ENCODE data around the gene NEFH. TPM values are rescaled to one million over a fixed set of nuclear protein-coding genes. Genes with fewer than 3 reads are reported as not detected.

The NEFH gene
- total and polyA plus RNA-seq, 2 donors (not counting 3 experiments of a cell fraction or from before 2014, with no cell fraction given): 0.09 to 0.59 TPM

DNA sequence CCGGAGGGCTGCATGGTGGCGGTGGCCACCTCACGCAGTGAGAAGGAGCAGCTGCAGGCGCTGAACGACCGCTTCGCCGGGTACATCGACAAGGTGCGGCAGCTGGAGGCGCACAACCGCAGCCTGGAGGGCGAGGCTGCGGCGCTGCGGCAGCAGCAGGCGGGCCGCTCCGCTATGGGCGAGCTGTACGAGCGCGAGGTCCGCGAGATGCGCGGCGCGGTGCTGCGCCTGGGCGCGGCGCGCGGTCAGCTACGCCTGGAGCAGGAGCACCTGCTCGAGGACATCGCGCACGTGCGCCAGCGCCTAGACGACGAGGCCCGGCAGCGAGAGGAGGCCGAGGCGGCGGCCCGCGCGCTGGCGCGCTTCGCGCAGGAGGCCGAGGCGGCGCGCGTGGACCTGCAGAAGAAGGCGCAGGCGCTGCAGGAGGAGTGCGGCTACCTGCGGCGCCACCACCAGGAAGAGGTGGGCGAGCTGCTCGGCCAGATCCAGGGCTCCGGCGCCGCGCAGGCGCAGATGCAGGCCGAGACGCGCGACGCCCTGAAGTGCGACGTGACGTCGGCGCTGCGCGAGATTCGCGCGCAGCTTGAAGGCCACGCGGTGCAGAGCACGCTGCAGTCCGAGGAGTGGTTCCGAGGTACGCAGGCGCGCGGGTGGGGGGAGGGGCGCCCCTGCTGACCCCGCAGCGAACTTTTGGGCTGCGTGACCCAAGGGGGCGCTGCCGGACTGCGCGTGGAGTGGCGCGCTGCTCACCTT is 670 bp downstream of the NEFH start:
- no peak overlapping the region for H3K9ac ChIP-seq (replicated peaks; ENCODE audit: extremely low read depth, insufficient read depth, low read length)
- H3K4me2 ChIP-seq (ENCODE audit: insufficient read depth, low read length): peak overlapping the region; percentile 41
- no TSS peak for BruUV-seq (replicated peaks)
- no peaks in the 10 kb centered on the region for H3K9me1 ChIP-seq (replicated peaks; ENCODE audit: control insufficient read depth, extremely low read depth, insufficient read depth, low read length)
- H3K36me3 ChIP-seq (ENCODE audit: control insufficient read depth in 2 of 2, extremely low read depth in 1 of 2, insufficient read depth in 2 of 2, low read length in 2 of 2): no peaks in the 10 kb centered on the region
- intact Hi-C loops (cut with micrococcal nuclease): no loop called here
- peak; percentile 97 for TF ChIP-seq EZH2 (IDR thresholded peaks at IDR 0.05; ENCODE audit: borderline replicate concordance, low read depth, low read length, severe bottlenecking)
- TF ChIP-seq, protein P1, sequence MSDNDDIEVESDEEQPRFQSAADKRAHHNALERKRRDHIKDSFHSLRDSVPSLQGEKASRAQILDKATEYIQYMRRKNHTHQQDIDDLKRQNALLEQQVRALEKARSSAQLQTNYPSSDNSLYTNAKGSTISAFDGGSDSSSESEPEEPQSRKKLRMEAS (IDR thresholded peaks at IDR 0.05; ENCODE audit: insufficient read depth, insufficient read length): peak; percentile 76
- TF ChIP-seq POLR2A (IDR thresholded peaks at IDR 0.05; ENCODE audit: low read depth, low read length): no peak
- no peak overlapping the region for H3K4me3 ChIP-seq (replicated peaks in 1 of 3; ENCODE audit: insufficient read depth in 1 of 3, low read depth in 1 of 3, low read length in 3 of 3)
- H3K4me1 ChIP-seq (ENCODE audit: control insufficient read depth, extremely low read depth, insufficient read depth, low read length): peaks cover 5% of the 10 kb centered on the region
- FAIRE-seq (peak; percentile 59), DNase-seq (ENCODE audit: low read depth, low spot score) (peak; percentile 41)
- H3K9me3 ChIP-seq (replicated peaks; ENCODE audit: control insufficient read depth, insufficient read depth, low read length): no peaks in the 10 kb centered on the region
- ChIA-PET CTCF (interaction anchor here (1.3 kb wide), 1 partner anchor 9 kb away, joined by 6 read pairs; no protein-coding TSS in a partner anchor), POLR2A (no interaction called here)
- dilution Hi-C loops (cut with MboI; ENCODE audit: extremely low pct_ligation_motif_present, low sequenced_read_pairs): no loop called here
- H4K20me1 ChIP-seq (replicated peaks; ENCODE audit: control insufficient read depth, extremely low read depth, insufficient read depth, low read length): no peaks in the 10 kb centered on the region
- H3K27me3 ChIP-seq (ENCODE audit: control insufficient read depth in 2 of 2, insufficient read depth in 2 of 2, low read length in 2 of 2): peaks cover 48% of the 10 kb centered on the region in 2 experiments
- no peaks in the 10 kb centered on the region for H3K79me2 ChIP-seq (ENCODE audit: control insufficient read depth, insufficient read depth, low read length)
- H3K27ac ChIP-seq (ENCODE audit: insufficient read depth, low read depth, low read length): no peak overlapping the region
- peak overlapping the region; percentile 48 for H2AFZ ChIP-seq (ENCODE audit: low read depth, low read length)

DNA sequence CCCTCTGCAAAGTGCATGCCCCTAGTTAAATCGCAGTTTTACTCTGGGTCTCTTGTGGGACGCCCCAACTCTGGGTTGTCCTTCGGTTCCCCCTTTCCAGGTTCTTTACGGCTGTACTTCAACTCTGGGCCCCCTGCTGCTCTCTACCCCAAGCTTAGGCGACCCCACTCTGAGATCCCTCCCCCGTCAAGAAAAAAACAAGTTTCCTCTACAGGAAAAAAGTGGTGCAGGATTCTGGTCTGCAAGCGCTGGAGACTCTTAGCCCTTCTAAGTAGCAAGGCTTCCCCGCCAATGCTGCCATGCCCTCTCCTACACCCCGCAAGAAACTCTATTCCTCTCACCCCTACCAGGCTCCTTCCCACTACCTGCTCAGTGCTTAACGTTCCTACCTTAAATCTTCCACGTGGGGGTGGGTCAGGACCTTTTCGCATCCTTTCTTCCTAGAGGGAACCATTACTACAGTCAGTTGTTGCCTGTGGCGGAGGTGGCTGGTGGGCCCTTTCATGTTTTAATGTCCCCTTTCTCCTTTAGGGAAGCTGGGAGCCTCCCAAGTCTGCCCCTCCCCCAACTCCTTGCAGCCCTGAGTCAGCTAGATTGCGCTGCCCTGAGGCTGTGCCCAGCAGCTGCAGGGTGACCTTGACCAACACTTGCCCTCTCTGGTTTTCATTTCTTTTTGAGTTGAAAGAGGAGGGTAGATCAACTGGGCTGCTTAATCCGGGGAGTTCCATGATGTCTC is 1.4 kb downstream of the NEFH start:
- Histone ChIP-seq H2AFZ (ENCODE audit: low read depth, low read length) (peak overlapping the region; percentile 48), H4K20me1 (replicated peaks; ENCODE audit: control insufficient read depth, extremely low read depth, insufficient read depth, low read length) (no peaks in the 10 kb centered on the region), H3K36me3 (ENCODE audit: control insufficient read depth in 2 of 2, extremely low read depth in 1 of 2, insufficient read depth in 2 of 2, low read length in 2 of 2) (no peaks in the 10 kb centered on the region), H3K4me3 (replicated peaks in 1 of 3; ENCODE audit: insufficient read depth in 1 of 3, low read depth in 1 of 3, low read length in 3 of 3) (no peak overlapping the region), H3K27ac (ENCODE audit: insufficient read depth, low read depth, low read length) (no peak overlapping the region), H3K79me2 (ENCODE audit: control insufficient read depth, insufficient read depth, low read length) (no peaks in the 10 kb centered on the region), H3K9ac (replicated peaks; ENCODE audit: extremely low read depth, insufficient read depth, low read length) (no peak overlapping the region), H3K4me1 (ENCODE audit: control insufficient read depth, extremely low read depth, insufficient read depth, low read length) (peaks cover 5% of the 10 kb centered on the region), H3K9me3 (replicated peaks; ENCODE audit: control insufficient read depth, insufficient read depth, low read length) (no peaks in the 10 kb centered on the region), H3K9me1 (replicated peaks; ENCODE audit: control insufficient read depth, extremely low read depth, insufficient read depth, low read length) (no peaks in the 10 kb centered on the region), H3K27me3 (ENCODE audit: control insufficient read depth in 2 of 2, insufficient read depth in 2 of 2, low read length in 2 of 2) (peaks cover 44 to 46% of the 10 kb centered on the region in 2 experiments), H3K4me2 (ENCODE audit: insufficient read depth, low read length) (peak overlapping the region; percentile 41)
- FAIRE-seq (no peak), DNase-seq (ENCODE audit: low read depth, low spot score) (no peak)
- BruUV-seq (replicated peaks): no TSS peak
- intact Hi-C loops (cut with micrococcal nuclease): no loop called here
- dilution Hi-C loops (cut with MboI; ENCODE audit: extremely low pct_ligation_motif_present, low sequenced_read_pairs): no loop called here
- TF ChIP-seq, protein P1 (IDR thresholded peaks at IDR 0.05; ENCODE audit: insufficient read depth, insufficient read length): no peak
- TF ChIP-seq POLR2AphosphoS5 (IDR thresholded peaks at IDR 0.05; ENCODE audit: insufficient read depth, low read depth, low read length): no peak
- no peak for TF ChIP-seq GATA2 (IDR thresholded peaks at IDR 0.05; ENCODE audit: insufficient read depth, insufficient read length, low read depth, low read length)
- no peak for TF ChIP-seq POLR2A (IDR thresholded peaks at IDR 0.05; ENCODE audit: low read depth, low read length)
- TF ChIP-seq, protein P2, sequence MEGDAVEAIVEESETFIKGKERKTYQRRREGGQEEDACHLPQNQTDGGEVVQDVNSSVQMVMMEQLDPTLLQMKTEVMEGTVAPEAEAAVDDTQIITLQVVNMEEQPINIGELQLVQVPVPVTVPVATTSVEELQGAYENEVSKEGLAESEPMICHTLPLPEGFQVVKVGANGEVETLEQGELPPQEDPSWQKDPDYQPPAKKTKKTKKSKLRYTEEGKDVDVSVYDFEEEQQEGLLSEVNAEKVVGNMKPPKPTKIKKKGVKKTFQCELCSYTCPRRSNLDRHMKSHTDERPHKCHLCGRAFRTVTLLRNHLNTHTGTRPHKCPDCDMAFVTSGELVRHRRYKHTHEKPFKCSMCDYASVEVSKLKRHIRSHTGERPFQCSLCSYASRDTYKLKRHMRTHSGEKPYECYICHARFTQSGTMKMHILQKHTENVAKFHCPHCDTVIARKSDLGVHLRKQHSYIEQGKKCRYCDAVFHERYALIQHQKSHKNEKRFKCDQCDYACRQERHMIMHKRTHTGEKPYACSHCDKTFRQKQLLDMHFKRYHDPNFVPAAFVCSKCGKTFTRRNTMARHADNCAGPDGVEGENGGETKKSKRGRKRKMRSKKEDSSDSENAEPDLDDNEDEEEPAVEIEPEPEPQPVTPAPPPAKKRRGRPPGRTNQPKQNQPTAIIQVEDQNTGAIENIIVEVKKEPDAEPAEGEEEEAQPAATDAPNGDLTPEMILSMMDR (IDR thresholded peaks at IDR 0.05; ENCODE audit: extremely low read depth in 1 of 2, insufficient read depth in 1 of 2, low read depth in 1 of 2, low read length in 2 of 2): no peak
- TF ChIP-seq JUN (IDR thresholded peaks at IDR 0.05; ENCODE audit: borderline replicate concordance, insufficient read depth, insufficient read length, low read depth): no peak
- TF ChIP-seq MYC (IDR thresholded peaks at IDR 0.05; ENCODE audit: low read depth, low read length): no peak
- TF ChIP-seq FOS (IDR thresholded peaks at IDR 0.05; ENCODE audit: borderline replicate concordance, insufficient read depth, low read length): no peak
- no peak for TF ChIP-seq EZH2 (IDR thresholded peaks at IDR 0.05; ENCODE audit: borderline replicate concordance, low read depth, low read length, severe bottlenecking)
- POLR2A ChIA-PET: no interaction called here
- CTCF ChIA-PET: interaction anchor here (0.9 to 1.4 kb wide), 3 partner anchors 9 to 12 kb away, joined by 4 to 6 read pairs (median 6); no protein-coding TSS in a partner anchor
